Subcutaneous abdominal adipose tissue (tissue), 5 donors: ENCODE measurements around the gene TH.

Experiments
- H3K27ac ChIP-seq: one replicate; pipeline ENCODE4 v1.7.0; 2013; ENCODE audit warnings: low read depth, mild to moderate bottlenecking, inconsistent platforms, low read length, moderate library complexity
- H3K27me3 ChIP-seq, 5 donors: one replicate each; pipeline ENCODE4 v1.7.0; 2013; ENCODE audit warnings: low read length in 5 of 5, inconsistent platforms in 1 of 5; ENCODE audit not compliant: control insufficient read depth in 5 of 5, insufficient read depth in 4 of 5
- H3K36me3 ChIP-seq, 5 donors: one replicate each; pipeline ENCODE4 v1.7.0; 2013; ENCODE audit warnings: low read length in 5 of 5; ENCODE audit not compliant: control insufficient read depth in 5 of 5, insufficient read depth in 5 of 5
- H3K4me1 ChIP-seq, 5 donors: one replicate each; pipeline ENCODE4 v1.7.0; 2013; ENCODE audit warnings: low read length in 5 of 5, mild to moderate bottlenecking in 3 of 5, moderate library complexity in 1 of 5; ENCODE audit not compliant: control insufficient read depth in 5 of 5, insufficient read depth in 5 of 5
- H3K4me3 ChIP-seq, 5 donors: one replicate each; pipeline ENCODE4 v1.7.0; 2013; ENCODE audit warnings: low read length in 5 of 5, low read depth in 1 of 5
- H3K9ac ChIP-seq, 5 donors: one replicate each; pipeline ENCODE4 v1.7.0; 2013; ENCODE audit warnings: low read length in 5 of 5, mild to moderate bottlenecking in 4 of 5, moderate library complexity in 3 of 5
- H3K9me3 ChIP-seq, 5 donors: one replicate each; pipeline ENCODE4 v1.7.0; 2013; ENCODE audit warnings: low read length in 5 of 5; ENCODE audit not compliant: control insufficient read depth in 5 of 5
- donor health status: healthy.
- donor health status: healthy.
- donor health status: healthy.
- donor health status: healthy.
- donor health status: healthy.

Gene TH

DNA sequence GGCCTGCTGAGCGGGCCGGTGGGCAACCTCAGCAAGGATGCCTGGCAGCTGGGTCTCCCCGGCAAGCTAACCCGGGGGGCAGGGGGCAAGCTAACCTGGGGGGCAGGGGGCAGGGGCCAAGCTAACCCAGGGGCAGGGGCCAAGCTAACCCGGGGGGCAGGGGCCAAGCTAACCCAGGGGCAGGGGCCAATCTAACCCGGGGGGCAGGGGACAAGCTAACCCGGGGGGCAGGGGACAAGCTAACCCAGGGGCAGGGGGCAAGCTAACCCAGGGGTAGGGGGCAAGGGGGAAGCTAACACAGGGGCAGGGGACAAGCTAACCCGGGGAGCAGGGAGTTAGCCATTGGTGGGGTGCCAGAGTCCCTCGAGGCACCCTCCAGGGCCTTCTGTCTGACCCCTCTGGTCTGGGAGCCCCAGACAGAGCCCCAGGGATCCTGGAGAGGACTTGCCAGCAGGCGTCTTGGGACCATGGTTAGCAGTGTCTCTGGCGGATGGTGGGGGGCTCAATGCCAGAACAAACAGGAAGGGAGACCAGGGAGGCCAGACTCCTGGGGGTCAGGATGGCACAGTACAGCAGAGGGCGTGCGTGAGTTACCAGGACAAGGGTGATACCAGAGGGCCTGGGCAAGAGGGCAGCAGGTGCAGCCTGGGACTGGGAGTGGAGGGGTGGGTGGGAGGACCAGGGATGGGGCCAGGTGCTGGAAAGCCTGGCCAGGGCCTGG, 48.5 kb downstream of the TH start:
- Histone ChIP-seq H3K9ac (no peak overlapping the region), H3K27ac (no peak overlapping the region), H3K27me3 (peaks cover 15 to 32% (median 22%) of the 10 kb centered on the region in 5 donors), H3K4me1 (no peaks in the 10 kb centered on the region), H3K4me3 (no peak overlapping the region), H3K9me3 (no peaks in the 10 kb centered on the region), H3K36me3 (no peaks in the 10 kb centered on the region)

DNA sequence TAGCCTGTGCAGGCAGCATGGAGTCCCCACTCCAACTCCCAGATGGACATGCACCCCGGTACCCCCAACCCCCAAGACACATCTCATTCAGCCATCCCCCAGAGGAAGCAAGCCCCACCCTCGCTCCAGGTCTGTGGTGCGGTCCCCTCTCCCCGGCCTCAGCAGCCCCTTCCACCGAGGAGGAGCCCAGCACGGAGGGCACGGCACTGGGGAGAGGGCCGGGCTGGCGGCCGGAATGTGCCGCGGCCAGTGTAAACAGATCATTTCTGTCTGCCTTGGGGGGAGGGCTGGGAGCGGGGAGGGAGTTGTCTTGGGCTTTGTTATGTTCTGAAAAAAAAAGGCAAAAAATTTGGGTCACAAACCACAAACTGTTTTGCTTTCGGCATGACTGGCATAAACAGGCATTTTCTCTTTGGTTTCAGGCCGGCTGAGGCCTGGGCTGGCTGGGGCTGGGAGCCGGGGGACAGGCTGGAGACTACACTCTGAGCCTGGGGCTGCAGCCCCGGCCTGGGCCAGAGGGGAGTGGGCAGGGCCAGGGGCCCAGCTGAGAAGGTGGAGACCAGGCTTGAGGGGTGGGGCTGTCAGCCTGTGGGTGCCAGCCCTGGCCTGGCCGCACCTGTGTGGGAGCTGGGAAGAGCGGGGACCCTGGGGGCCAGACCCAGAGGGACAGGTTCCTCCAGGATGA, 49.3 kb downstream of the TH start:
- no peak overlapping the region for H3K4me3 ChIP-seq
- H3K36me3 ChIP-seq, result no peaks in the 10 kb centered on the region
- H3K27ac ChIP-seq, result no peak overlapping the region
- no peak overlapping the region for H3K9ac ChIP-seq
- H3K4me1 ChIP-seq, result no peaks in the 10 kb centered on the region
- peaks cover 0 to 5% (median 2%) of the 10 kb centered on the region in 5 donors for H3K9me3 ChIP-seq
- peaks cover 15 to 32% (median 22%) of the 10 kb centered on the region in 5 donors for H3K27me3 ChIP-seq

DNA sequence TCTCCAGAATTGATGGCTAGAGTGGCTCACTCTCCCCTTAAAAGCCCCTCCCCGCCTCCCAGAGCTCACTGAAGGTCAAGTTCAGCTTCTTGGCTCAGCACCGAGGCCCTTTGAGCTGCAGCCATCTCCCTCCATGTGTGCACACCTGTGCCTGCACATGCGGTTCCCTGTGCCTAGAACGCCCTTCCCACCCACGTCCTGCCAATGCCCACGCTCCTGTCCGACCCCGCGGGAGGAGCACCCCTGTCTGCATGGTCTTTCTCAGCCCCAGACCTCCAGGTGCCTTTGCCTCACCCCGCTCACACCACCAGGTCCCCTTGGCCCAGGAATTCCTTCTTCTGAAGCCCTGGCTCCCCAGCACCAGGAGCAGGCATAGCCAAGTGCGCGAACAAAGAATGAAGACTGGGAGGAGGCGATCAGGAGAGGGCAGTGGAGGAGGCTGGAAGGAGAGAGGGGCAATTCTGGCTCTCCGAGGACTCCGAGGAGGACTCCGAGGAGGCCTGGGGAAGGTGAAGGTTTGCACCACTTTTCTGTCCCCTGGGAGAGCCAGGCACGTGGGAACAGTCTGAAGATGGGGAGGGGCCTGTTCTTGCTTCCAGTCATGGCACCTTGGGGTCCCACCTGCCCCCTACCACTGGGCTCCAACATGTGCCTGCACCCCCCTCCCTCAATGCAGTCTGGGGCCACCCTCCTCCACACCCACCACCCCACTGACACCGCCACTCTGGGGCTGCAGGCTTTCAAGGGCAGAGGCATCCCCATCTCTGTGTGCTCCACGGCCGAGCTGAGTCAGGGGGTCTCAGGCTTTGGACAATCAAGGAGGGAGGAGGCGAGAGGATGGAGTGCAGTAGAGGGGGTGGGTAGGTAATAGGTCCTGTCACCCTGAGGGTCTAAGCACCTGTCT, 50.1 kb downstream of the TH start:
- no peak overlapping the region for H3K4me3 ChIP-seq
- H3K9ac ChIP-seq, result no peak overlapping the region
- H3K4me1 ChIP-seq, result no peaks in the 10 kb centered on the region
- H3K9me3 ChIP-seq, result peaks cover 0 to 11% (median 5%) of the 10 kb centered on the region in 5 donors
- H3K36me3 ChIP-seq, result no peaks in the 10 kb centered on the region
- peaks cover 15 to 32% (median 22%) of the 10 kb centered on the region in 5 donors for H3K27me3 ChIP-seq
- no peak overlapping the region for H3K27ac ChIP-seq

DNA sequence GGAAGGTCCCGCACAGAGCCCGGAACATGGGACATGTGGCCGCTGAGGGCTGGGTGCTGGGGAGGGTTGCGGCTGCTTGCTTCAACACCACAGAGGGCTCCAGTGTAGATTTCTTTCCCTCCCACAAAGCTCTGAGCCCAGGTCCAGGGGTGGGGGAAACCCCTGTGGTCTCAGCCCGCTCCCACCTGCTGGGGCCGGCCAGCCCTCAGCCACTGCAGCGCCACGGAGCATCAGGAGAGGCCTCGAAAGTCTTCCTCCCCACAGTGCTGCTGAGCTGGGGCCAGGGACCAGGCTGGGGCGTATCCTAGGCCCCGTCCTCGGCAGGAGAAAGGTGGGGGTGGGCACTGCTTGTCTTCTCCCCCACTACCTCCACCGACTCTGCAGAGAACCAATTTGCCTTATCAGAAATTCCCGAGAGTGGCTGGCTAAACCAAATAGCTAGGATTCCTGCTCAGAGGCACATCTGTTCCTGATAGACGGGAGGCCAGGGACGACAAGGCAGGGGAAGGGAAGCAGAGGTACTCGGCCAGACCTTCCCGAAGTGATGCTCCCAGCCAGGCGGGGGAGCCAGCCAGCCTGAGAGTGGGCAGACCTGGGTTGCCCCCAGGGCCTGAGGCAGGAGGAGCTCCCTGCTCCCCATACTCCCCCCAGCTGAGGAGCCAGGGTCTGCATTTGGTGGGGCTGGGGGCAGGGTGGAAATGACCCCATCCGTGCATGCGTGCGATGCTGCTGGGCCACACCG, 51.1 kb downstream of the TH start:
- peaks cover 5 to 20% (median 13%) of the 10 kb centered on the region in 5 donors for H3K9me3 ChIP-seq
- no peak overlapping the region for H3K9ac ChIP-seq
- H3K4me3 ChIP-seq, result no peak overlapping the region
- H3K4me1 ChIP-seq, result no peaks in the 10 kb centered on the region
- peaks cover 15 to 32% (median 22%) of the 10 kb centered on the region in 5 donors for H3K27me3 ChIP-seq
- H3K36me3 ChIP-seq, result no peaks in the 10 kb centered on the region
- H3K27ac ChIP-seq, result no peak overlapping the region

DNA sequence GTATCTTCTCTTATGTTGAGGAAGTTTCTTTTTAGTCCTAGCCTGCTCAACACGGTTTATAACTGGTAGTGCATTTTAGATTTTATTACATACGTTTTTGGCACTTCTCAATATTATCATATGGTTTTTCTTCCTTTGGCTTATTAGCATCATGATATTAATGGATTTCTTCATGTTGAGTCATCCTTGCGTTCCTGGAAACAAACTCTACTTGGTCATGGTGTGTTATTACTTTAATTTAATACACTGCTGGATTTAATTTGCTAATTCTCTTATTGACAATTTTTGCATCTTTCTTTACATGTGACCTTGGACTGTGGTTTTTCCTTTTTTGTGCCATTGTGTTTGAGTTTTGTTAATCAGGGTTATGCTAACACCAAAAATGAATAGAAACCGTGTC, 52.9 kb downstream of the TH start:
- no peak overlapping the region for H3K27ac ChIP-seq
- no peak overlapping the region for H3K4me3 ChIP-seq
- no peak overlapping the region for H3K9ac ChIP-seq
- H3K4me1 ChIP-seq, result no peaks in the 10 kb centered on the region
- H3K36me3 ChIP-seq, result no peaks in the 10 kb centered on the region
- H3K9me3 ChIP-seq, result peaks cover 5 to 21% (median 13%) of the 10 kb centered on the region in 5 donors
- peaks cover 13 to 26% (median 20%) of the 10 kb centered on the region in 5 donors for H3K27me3 ChIP-seq

DNA sequence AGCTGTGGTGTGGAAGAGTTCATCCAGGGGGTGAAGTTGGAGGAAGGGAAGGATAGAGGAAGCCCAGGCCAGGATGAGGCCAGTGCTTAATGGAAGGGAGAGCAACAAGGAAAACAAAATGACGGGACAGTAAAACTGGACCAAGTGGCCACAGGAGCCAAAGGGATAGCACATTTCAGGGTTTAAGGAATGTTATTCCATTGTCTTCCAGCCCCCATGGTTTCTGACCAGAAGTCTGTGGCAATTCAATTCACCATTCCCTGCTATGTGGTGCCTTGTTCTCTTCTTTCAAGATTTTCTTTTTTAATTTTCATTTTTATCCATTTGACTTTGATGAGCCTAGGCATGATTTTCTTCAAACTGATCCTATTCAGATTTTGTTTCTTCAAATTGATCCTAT, 54.9 kb downstream of the TH start:
- peaks cover 12 to 17% (median 15%) of the 10 kb centered on the region in 5 donors for H3K27me3 ChIP-seq
- no peak overlapping the region for H3K9ac ChIP-seq
- H3K9me3 ChIP-seq, result peaks cover 5 to 21% (median 13%) of the 10 kb centered on the region in 5 donors
- no peak overlapping the region for H3K4me3 ChIP-seq
- no peaks in the 10 kb centered on the region for H3K4me1 ChIP-seq
- no peak overlapping the region for H3K27ac ChIP-seq
- H3K36me3 ChIP-seq, result no peaks in the 10 kb centered on the region

DNA sequence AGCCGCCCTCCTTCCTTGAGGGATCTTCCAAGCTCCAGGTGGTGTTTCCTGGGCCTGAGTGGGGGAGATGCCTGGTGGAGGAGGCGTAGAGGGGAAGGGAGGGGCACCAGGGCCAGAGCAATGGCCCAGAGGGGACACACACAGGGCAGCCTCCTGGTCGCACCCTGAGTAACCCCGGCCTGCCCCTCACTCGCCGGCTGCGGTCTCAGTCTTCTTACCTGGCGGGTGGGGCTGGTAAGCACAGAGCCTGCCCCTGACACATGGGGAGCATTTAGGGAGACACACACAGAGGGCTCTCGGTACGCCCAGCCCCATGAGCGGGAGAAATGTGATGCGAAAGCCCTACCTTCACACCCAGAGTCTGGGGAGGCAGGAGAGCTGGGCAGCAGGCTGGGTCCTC, 56.3 kb downstream of the TH start:
- Histone ChIP-seq H3K36me3 (no peaks in the 10 kb centered on the region), H3K4me3 (no peak overlapping the region), H3K9ac (no peak overlapping the region), H3K27ac (no peak overlapping the region), H3K4me1 (no peaks in the 10 kb centered on the region), H3K9me3 (peaks cover 5 to 21% (median 13%) of the 10 kb centered on the region in 5 donors), H3K27me3 (peaks cover 1 to 7% (median 3%) of the 10 kb centered on the region in 5 donors)

DNA sequence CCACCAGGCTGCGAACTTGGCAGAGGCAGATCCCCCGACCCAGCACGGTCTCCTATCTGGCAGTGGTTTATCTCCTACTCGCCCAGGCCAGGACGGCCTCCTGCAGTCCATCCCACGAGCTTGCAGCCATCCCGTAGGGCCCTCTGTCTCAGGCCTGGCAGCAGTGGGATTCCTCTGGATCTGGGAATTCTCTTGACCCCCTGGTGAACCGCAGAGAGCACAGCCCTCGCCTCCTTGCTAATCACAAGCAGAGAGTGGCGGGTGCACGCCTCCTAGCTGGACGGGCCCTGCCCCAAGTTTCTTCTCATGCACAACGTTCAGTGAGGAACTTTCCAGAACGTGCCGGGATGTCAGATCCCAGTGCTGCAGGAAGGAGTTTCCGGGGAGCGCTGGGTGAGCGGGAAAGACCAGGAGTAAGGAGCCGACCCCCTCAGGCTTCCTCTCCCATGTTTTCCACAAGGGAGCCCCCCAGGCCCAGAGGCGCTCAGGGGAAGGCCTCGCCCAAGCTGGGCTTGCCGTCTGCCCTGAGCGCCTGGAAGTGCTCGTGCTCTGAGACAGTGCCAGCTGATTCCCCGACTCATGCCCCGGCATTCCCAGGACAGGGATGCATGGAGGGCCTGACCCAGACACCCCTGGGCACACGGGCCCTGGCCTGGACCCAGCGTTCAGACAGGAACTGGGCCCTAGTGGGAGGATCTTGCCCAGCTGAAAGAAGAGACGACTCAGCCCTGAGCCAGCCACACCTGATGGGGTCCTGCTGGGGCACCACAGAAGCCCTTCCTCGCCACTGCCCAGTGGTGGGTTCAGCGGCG, 57.0 kb downstream of the TH start:
- Histone ChIP-seq H3K9me3 (peaks cover 5 to 21% (median 13%) of the 10 kb centered on the region in 5 donors), H3K27me3 (peaks cover 0 to 5% (median 1%) of the 10 kb centered on the region in 5 donors), H3K4me1 (peaks cover 0 to 5% (median 4%) of the 10 kb centered on the region in 5 donors), H3K27ac (no peak overlapping the region), H3K9ac (no peak overlapping the region), H3K4me3 (no peak overlapping the region), H3K36me3 (no peaks in the 10 kb centered on the region)
